T47D (cell line): ENCODE results near the gene CAMK2B.

Experiments used
- DNase-seq, 2 experiments: peaks; one replicate each; pipeline versions ENCODE4 v3.0.0 to v3.0.0-alpha.2; 2011 to 2012; ENCODE audit warnings: low read depth in 1 of 2, low spot score in 1 of 2
- JUND ChIP-seq: IDR thresholded peaks from 2 replicates; pipeline ENCODE4 v1.6.1; 2012; ENCODE audit warnings: low read depth
- in situ Hi-C: cut with HindIII; loops from 2 replicates; pipeline ENCODE4 v1.10.0; 2016; ENCODE audit warnings: low sequenced_read_pairs, low pct_unique_long_range_greater_than_20kb

CAMK2B gene

DNA sequence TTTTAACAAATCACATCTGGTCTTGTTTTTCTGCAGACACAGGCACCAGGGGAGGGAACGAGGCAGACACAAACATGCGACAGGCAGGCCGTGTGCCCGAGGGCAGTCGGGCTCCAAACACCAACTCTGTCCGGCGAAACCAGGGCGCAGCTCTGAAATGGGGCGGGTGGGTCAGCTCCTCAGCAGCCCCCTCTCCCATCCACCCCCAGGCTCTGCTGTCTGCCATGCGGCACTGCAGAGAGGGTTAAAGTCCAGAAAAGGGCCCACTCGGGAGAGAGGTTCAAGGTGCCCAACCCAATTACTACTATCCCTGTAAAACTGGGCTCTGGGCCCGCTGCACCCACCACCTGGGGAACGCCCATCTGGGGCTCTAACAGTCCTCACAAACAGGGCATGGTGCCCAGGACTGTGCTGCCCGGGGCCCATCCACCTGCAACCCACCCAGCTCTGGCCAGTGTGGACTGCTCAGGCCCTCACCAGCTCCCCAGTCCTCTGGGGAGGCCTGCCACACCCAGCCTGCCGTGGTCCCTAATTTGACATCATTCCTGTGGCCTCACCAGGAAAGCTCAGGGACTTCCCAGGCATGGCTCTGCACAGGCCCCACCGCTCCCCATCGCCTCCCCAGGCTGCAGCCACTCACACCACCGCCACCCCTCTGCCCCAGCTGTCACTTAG, 105.9 kb downstream of the CAMK2B start:
- DNase-seq: no peak
- TF ChIP-seq JUND: no peak
- in situ Hi-C loops: no loop called here

DNA sequence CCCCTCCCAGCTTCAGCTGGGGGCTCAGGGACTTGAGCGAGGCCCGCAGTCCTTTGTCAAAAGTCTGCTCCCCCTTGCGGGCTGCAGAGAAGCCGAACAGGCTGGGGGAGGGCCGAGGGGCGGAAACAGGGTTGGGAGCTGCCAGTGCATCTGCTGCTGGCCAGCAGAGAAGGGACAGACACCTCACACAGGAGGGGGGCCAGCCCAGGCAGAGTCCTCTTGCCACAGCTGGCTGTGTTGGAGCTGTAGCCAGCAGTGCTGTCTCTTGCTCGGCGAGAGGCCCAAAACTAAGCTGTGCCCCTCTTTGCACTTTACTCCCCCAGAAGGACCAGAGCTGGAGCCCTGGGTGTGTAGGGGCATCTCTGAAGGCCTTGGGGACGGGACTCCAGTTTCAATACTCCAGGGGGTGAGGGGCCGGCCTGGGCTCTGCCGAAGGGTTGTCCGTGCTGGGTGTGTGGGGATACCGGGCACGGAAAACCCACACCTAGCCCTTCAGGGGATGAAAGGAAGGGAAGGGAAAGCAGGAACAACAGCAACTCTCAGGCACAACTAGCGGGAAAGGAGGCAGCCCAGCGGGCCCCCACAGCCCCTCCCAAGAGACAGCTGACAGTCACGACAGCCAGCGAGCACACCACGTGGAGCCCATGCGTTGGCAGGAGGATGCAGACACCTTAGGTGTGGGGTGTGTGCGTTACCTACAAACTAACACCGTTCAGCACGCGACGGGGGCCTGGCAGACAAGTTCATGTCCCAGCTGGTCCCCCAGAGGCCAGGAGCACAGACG, 106.8 kb downstream of the CAMK2B start:
- no peak for TF ChIP-seq JUND
- in situ Hi-C loops: no loop called here
- DNase-seq: no peak

DNA sequence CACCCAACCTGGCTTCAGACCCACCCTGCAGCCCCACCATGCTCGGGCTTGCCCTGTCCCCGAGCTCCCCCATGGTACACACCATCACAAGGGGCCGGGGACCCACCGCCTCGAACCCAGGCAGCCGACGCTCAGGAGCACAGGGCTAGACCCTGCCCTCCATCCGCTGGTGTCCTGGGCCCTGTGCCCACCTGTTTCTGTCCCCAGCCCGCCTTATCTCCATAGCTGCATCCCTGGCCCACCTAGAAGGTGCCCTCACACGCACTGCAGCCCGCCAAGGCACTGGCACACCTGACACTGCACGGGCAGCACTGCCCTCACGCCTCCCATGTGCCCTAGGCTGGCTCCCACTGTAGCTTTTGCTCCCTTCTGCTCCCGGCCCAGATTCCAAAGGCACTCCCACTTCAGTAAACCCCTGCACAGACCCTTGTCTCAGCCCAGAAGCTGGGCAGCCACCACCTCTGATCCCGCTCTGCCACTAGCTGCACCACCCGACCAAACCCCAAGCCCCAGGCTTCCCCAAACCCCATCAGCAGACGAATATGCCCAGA, 107.5 kb downstream of the CAMK2B start:
- in situ Hi-C loops: no loop called here
- no peak for TF ChIP-seq JUND
- no peak for DNase-seq

DNA sequence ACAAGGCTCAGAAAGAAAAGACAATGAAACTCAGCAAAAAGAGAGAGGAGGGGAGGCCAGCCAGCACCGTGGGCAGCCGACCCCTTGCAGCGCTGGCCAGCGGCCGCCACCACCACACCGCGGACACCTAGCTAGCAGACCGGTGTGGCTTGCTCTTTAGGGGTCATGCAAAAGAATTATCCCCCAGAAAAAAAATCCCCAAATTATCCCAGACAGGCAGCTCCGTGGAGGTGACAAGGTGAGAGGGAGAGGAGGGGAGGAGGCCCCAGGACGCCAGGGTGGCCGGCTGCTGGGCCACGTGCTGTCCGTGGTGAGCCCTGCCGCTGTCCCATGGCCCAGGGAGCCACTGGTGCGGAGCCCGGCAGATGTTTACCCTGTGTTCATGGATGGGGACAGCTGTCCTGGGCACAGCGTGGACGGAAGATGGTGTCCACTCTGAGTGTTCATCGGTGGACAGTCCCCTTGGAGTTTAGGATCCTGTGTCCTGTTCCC, 108.1 kb downstream of the CAMK2B start:
- no peak for TF ChIP-seq JUND
- DNase-seq: no peak
- in situ Hi-C loops: no loop called here

DNA sequence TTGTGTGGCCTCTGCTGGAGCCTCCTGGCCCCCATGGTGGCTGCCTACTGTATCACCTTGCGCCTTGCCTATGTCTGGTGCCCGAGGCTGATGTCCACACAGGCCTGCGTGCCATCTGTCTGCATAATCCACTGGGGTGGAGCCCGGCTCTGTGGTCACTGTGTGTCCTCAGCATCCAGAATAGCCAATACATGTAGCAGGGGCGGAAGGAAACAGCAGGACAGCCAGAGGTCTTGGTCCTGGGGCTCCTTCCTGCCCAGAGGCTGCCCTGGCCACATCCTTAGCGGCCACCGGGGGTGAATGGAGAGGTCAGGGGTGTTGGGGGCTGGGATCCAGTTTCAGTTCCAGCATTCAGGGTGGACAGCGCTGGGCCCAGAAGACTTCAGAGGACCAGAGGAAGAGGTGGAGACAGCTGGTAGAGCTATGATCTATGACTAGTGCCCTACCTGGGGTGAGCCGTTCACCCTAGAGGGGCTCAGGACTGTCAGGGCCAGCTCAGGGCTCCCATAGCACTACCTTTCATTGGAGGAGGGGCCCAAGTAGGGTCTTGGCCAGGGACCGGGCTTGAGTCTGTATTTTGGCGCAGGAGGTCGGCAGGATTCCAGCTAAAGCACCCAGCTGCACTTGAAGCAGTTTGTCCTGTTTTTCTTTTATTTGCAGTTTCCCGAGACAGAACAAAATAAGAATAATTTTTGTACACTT, 108.7 kb downstream of the CAMK2B start:
- no peak for TF ChIP-seq JUND
- no peak for DNase-seq
- in situ Hi-C loops: no loop called here

DNA sequence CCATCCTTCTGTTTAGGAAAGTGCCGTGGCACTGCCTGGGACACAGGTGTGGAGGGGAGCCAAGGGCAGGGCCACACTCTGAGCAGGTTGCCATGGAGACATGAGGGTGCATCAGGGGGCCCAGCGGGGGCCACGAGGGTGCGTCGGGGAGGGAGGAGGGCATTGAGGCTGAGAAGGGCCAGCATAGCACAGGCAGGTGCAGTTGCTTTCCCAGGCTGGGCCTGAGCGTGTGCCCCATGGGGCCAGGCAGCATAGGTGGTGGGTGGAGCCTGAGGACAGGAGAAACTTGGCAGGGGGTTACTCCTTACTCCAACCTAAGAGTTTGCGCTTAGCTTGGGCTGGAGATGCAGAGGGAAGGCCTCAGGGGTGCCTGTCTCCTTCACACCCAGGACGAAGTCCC, 109.4 kb downstream of the CAMK2B start:
- TF ChIP-seq JUND: no peak
- in situ Hi-C loops: no loop called here
- no peak for DNase-seq

DNA sequence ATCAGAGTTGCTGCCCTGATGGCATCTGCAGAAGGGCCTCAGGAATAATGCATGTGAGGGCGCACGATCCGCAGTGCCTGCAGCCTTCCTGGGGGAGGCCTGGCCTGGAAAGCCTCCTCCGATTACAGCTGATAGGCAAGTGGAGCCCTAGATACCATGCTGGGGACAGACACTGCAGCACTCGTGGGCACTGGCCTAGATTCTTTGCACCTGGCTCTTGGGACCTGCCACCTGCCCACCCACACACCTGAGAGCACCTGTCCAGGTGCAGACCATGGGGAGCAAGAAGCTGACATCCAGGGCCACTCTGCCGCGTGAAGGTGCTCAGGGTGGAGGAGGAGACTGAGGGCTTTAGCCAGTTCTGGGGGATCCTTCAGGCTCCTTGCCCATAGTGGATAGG, 109.9 kb downstream of the CAMK2B start:
- no peak for DNase-seq
- in situ Hi-C loops: no loop called here
- TF ChIP-seq JUND: no peak

DNA sequence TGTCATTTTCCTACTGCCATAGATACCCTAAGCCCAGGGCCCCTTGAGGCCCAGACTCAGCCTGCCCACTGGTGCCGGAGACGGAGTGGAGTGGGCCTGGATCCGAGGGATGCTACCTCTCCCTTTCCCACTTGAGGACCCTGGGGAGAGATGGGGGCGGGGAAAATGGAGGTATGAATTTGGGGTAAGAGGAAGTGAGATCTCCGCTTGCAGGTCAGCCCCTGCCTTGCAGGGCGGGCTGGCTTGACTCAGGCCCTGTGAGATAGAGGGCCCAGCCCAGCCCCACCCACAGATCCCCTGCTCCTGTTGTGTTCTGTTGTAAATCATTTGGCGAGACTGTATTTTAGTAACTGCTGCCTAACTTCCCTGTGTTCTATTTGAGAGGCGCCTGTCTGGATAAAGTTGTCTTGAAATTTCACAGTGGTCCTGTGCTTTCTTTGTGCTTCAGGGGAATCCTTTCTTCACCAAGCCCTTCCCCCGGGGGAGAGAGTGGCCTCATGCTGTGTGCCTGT, 111.5 kb downstream of the CAMK2B start:
- TF ChIP-seq JUND: no peak
- DNase-seq: no peak
- in situ Hi-C loops: no loop called here

DNA sequence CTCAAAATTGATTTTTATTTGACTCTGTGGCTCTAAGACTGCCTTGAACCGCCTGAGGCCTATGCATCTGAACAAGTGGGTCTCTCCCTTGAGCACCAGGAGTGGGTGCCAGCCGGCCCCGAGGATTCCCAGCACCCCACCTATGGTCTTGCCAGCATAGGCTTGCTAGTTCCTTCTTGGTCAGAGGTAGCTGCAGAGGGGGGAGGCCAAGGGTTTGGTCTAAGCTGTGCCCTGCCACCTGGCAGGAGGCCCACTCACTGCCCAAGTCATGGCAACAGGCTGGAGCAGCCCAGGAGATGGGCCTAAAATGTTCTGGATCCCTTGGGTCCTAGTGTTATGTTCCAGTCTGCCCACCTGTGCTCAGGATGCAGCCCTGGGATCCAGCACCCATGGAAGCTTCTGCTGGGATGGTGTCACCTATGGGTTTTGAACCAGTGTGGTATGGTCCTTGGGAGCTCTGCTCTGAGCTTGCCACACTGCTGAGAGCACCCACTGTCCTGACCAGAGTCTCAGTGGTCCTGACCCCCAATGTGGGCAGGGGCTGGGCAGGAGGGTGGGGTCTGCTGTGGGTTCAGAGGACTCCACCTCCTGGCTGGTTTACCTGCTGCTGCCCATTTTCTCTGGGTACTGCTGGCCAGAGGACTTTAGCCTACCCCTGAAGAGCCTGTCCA, 112.1 kb downstream of the CAMK2B start:
- no peak for DNase-seq
- in situ Hi-C loops: no loop called here

DNA sequence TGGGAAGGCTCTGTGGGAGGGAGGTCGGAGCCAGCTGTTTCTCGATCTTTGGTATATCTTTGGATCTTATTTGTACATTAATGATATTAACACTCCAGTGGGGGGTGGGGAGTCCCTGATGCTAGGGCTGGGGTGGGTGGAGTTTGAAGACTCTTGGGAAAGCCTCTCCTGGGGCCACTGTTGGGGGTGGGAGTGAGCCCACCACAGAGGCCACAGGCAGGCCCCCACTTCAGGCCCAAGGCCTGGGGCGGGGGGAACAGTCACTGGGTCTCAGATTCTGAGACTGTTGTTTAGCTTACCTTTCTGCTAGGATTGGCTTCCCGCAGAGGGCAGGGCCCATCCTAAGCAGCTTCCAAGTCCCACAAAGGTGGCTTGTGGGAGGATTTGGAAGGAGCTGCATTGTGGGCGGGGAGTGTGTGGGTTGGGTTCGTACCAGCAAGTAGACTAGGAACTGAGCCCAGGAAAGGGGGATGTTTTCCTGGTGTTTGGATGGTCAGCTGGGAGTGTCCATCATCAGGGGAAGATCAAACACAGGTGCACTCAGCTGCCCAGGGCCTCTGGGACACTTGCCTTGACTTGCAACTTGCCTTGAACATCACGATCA, 112.7 kb downstream of the CAMK2B start:
- no peak for DNase-seq
- in situ Hi-C loops: no loop called here
- TF ChIP-seq JUND: no peak

More for the DNA sequence above, 112.1 kb downstream of the CAMK2B start:
- TF ChIP-seq JUND: no peak

DNA sequence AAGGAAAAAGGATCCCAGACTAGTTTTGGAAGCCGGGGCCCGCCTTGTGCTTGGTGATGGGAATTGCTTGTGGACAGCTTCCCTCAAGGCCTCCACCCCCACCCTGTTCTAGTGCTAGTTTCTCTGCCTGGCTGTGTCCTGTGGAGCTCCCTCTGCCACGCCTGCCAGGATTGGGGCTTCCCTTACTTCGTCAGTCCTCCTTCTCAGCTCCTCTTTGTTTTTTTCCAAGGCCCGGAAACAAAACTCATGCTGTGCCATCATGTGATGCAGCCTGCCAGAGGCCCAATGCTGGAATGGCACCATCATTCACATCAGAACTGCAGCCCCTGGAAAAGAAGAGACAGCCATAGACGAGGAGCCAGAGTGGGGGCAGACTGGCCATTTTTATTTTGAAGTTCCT, 113.4 kb downstream of the CAMK2B start:
- TF ChIP-seq JUND: no peak
- in situ Hi-C loops: no loop called here
- DNase-seq: no peak

DNA sequence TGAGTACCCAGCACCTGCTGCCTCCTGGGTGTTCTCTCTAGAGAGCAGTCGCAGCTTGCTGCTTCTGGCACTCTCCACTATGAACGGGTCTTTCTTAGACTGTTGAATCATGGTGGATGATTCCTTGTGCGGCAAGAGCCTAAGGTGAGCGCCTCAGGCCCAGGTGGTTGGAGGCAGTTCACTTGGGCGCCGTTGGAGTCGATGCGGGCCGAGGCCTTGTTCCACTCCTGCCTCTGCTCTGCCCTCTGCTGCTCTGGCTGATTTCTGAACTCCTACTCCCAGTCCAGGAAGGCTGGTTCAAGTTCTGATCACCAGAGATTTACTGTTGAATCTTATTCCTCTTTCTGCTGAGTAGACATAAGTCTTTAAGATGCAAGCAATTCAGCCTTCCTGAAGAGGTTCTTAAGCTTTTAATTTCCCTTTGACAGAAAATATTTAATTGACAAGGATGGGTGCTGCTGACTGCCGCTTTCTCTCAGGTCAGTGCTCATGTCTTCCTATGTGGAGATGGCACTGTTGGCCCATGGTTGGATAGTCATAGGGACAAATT, 114.2 kb downstream of the CAMK2B start:
- in situ Hi-C loops: no loop called here
- no peak for TF ChIP-seq JUND
- no peak for DNase-seq
